AG04449 (cell line): Measurements from ENCODE around the gene MFAP1.

Experiments
- CTCF ChIA-PET: fragments of 350-600 bp; formaldehyde crosslinking; extraction: SDS; loops from one replicate; lab custom pipeline; 2021; ENCODE audit warnings: antibody characterized with exemption; lab: Yijun Ruan, JAX
- POLR2A ChIA-PET: fragments of 400-600, 350-600 bp; formaldehyde crosslinking; extraction: SDS; loops from one replicate; lab custom pipeline; 2020; ENCODE audit warnings: antibody characterized with exemption, inconsistent platforms; lab: Yijun Ruan, JAX
- DNase-seq: peaks from one replicate; pipeline ENCODE4 v3.0.0-alpha.2; 2010; ENCODE audit warnings: low read depth, low spot score
- H3K4me3 ChIP-seq: 2 replicates; pipeline ENCODE4 v1.5.1; 2011; ENCODE audit warnings: low read depth, mild to moderate bottlenecking, control low read depth, low read length
- CTCF ChIP-seq: IDR thresholded peaks from one replicate; pipeline ENCODE4 v1.5.1; 2011; ENCODE audit warnings: mild to moderate bottlenecking, moderate library complexity, low read length, control low read depth, inconsistent platforms; ENCODE audit not compliant: insufficient read depth; ENCODE audit errors: missing control alignments

The MFAP1 gene

GRCh38 chr15:43776718-43777266 is 47.7 kb downstream of the MFAP1 start, which contains the start of gene ELL3:
ELL3 (minus strand) TSS chr15:43776966; CDS start chr15:43776901, 65 bp downstream.
- peak within 1 kb of the TSS; percentile 73 for H3K4me3 ChIP-seq
- no peak for TF ChIP-seq CTCF
- no peak for DNase-seq
- ChIA-PET CTCF (interaction anchor here (0.9 to 4.4 kb wide), 9 partner anchors 8 to 491 kb away, joined by 3 to 34 read pairs (median 7); partner anchors contain the start of gene SERF2), POLR2A (interaction anchor here (0.5 to 1.5 kb wide), 7 partner anchors 12 to 733 kb away, joined by 3 to 8 read pairs (median 3); partner anchors contain the start of genes HYPK and SERINC4)

GRCh38 chr15:43776101-43776717 is 48.3 kb downstream of the MFAP1 start:
- no peak for TF ChIP-seq CTCF
- CTCF ChIA-PET, result interaction anchor here (0.9 to 4.4 kb wide), 8 partner anchors 7 to 490 kb away, joined by 3 to 34 read pairs (median 10); partner anchors contain the start of gene SERF2
- no peak for DNase-seq
- POLR2A ChIA-PET, result interaction anchor here (0.5 to 1.5 kb wide), 6 partner anchors 11 to 733 kb away, joined by 3 to 8 read pairs (median 4); partner anchors contain the start of genes HYPK and SERINC4
- H3K4me3 ChIP-seq, result peak overlapping the region; percentile 73

GRCh38 chr15:43775411-43775965 is 49.0 kb downstream of the MFAP1 start:
- ChIA-PET POLR2A (no interaction called here), CTCF (interaction anchor here (1.0 to 4.4 kb wide), 3 partner anchors 12 to 16 kb away, joined by 3 to 34 read pairs (median 19); partner anchors contain the start of gene SERF2)
- TF ChIP-seq CTCF, result peak; percentile 32
- no peak overlapping the region for H3K4me3 ChIP-seq
- DNase-seq, result no peak

- no peak for DNase-seq
- H3K4me3 ChIP-seq, result no peak overlapping the region
- ChIA-PET POLR2A (no interaction called here), CTCF (interaction anchor here (0.9 to 1.5 kb wide), 2 partner anchors 9 to 10 kb away, joined by 3 to 4 read pairs; no protein-coding TSS in a partner anchor)
- no peak for TF ChIP-seq CTCF
Measured at GRCh38 chr15:43774062-43774461, 50.4 kb downstream of the MFAP1 start.

GRCh38 chr15:43772624-43773023 is 51.9 kb downstream of the MFAP1 start:
- POLR2A ChIA-PET, result no interaction called here
- no peak for DNase-seq
- no peak overlapping the region for H3K4me3 ChIP-seq
- TF ChIP-seq CTCF, result no peak
- CTCF ChIA-PET, result interaction anchor here (3.2 kb wide), 1 partner anchor 22 kb away, joined by 17 read pairs; no protein-coding TSS in a partner anchor

GRCh38 chr15:43771816-43772215 is 52.7 kb downstream of the MFAP1 start:
- H3K4me3 ChIP-seq, result no peak overlapping the region
- CTCF ChIA-PET, result interaction anchor here (0.9 to 4.9 kb wide), 5 partner anchors 10 to 39 kb away, joined by 3 to 73 read pairs (median 5); partner anchors contain the start of gene SERF2
- DNase-seq, result no peak
- TF ChIP-seq CTCF, result no peak
- POLR2A ChIA-PET, result interaction anchor here (1.1 kb wide), 1 partner anchor 24 kb away, joined by 3 read pairs; no protein-coding TSS in a partner anchor
